ELF-1 (cell line): ENCODE measurements around the gene SYNJ2.
A peak's percentile ranks its signal among the peaks of the same experiment; 100 is the strongest.

ENCODE experiments used
- DNase-seq: peaks from one replicate; pipeline ENCODE4 v3.0.0-alpha.2; 2016; ENCODE audit warnings: low read depth, low spot score

The SYNJ2 gene

DNA sequence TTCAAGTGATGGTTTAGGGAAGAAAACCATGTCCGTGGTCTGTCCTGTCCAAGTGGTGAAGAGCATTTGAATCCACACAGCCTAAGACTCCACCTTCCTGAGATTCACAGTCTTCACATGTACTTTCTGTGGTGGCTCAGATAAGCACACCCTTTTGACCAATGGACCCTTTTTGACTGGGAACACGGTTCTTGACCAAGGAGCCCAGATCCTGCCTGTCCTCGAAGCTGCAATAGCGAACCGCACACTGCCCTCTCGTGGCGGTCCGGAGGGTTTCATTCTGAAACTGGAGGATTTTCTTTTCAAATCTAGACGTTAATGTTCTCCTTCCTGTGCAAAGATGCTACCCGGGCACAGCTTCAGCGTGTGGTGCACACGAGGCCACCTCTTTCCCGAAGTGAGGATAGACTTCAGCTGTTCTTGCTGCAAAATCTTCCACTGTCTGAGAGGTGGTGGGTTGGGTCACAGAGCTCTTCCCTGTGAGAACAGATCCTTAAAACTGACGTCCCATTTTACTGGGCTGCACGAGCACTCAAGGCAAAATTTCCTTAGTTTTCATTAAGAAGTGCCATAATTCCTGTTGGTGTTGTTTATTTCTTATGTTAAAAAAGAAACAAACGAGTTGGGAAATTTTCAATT lies 90.5 kb downstream of the SYNJ2 start:
- peak; percentile 80 for DNase-seq

DNA sequence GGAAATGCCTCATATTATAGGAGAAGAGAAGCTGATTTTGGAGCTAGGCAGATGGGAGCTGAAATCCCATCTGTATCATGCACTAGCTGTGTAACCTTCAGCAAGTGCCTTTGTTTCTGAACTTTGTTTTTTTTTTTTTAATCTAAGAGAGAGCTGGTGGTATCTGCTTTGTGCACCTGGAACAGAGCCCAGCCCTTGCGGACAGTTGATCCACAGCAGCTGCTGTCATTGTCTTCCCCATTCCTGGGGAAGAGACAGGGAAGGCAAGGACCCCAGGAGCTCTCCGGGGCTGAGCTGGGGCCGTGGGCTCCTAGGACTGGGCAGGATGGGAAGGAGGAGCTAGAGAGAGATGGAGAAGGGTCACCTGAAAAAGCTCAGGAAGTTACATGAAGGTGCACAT lies 92.1 kb downstream of the SYNJ2 start:
- no peak for DNase-seq

DNA sequence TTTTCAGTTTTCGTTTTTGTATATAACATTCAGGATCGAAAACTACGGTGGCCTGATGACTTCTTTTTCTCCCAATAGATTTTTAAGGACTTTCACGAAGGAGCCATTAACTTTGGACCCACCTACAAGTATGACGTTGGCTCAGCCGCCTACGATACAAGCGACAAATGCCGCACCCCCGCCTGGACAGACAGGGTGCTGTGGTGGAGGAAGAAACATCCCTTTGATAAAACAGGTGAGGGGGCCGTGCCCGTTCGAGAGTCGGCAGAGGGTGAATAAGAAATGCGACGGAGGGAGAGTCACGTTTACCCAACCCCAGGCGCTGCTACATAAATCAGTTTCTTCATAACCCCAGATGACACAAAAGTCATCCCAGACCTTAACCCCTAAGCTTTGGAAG lies 94.9 kb downstream of the SYNJ2 start:
- no peak for DNase-seq

DNA sequence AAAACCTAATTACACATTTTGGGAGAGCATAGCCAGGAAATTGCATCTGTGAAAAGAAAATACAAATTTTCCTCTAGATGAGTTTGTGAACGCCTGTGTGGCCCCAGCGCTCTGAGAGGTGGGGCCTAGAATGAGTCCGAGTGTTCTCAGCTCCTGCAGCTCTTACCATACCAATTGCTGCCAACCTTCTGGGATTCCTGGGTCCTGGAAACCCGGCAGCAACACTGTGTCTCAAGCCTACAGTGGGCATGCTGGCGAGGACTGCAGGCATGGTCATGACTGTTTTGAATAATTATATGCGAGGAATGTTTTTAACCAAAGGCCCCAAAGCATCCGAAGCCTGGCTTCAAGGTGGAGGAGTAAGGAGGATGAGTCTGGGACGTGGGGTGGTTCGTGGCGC lies 96.0 kb downstream of the SYNJ2 start:
- DNase-seq: no peak

DNA sequence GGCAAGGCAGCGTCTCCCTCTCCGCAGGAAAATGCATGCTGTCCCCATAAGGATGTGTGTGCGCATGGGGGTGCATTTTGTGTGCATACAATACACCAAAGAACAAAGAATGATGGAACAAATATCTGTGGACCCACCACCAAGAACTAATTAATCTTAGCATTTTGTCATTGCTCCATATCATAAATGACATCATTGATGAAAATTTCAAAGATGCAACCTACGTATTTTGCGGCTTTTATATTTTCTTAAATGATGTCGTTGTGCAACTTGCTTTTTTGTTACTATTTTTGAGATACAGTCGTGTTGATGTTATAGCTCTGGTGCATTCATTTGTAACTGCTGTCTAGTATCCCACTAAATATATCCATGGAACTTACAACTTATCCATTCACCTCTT lies 96.7 kb downstream of the SYNJ2 start:
- no peak for DNase-seq

DNA sequence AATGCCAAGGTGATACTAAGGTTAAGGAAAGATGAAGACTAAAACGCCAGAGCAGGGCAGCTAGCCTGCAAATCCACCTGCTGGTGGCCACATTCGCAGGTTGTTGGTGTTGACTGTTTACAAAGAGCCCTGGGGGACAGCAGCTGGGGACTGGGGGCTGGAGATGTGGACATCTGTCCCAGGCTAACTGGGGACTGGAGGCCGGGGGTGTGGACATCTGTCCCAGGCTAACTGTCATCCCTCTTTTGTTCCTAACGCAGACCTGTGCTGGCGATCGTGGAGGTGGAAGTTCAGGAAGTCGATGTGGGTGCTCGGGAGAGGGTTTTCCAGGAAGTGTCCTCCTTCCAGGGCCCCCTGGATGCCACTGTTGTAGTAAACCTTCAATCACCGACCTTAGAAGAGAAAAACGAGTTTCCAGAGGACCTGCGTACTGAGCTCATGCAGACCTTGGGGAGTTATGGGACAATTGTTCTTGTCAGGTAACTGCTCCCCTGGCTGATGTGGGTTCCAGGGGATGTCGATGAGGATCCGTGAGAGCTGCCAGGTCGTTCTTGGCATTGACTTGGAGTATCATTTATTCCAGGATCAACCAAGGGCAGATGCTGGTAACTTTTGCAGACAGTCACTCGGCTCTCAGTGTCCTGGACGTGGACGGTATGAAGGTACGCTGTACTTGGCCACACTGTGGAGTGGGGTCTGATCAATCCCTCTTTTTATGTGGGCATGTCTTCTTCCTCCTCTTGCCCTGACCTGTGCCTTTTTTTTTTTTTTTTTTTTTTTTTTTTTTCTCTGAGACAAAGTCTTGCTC lies 99.4 kb downstream of the SYNJ2 start:
- no peak for DNase-seq

DNA sequence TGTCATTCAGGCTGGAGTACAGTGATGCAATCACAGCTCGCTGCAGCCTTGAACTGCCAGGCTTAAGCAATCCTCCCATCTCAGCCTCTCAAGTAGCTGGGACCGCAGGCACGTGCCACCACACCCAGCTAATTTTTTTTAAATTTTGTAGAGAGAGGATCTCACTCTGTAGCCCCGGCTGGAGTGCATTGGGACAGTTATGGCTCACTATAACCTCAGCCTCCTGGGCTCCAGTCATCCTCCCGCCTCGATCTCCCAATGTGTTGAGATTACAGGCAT lies 99.9 kb downstream of the SYNJ2 start:
- DNase-seq: no peak

DNA sequence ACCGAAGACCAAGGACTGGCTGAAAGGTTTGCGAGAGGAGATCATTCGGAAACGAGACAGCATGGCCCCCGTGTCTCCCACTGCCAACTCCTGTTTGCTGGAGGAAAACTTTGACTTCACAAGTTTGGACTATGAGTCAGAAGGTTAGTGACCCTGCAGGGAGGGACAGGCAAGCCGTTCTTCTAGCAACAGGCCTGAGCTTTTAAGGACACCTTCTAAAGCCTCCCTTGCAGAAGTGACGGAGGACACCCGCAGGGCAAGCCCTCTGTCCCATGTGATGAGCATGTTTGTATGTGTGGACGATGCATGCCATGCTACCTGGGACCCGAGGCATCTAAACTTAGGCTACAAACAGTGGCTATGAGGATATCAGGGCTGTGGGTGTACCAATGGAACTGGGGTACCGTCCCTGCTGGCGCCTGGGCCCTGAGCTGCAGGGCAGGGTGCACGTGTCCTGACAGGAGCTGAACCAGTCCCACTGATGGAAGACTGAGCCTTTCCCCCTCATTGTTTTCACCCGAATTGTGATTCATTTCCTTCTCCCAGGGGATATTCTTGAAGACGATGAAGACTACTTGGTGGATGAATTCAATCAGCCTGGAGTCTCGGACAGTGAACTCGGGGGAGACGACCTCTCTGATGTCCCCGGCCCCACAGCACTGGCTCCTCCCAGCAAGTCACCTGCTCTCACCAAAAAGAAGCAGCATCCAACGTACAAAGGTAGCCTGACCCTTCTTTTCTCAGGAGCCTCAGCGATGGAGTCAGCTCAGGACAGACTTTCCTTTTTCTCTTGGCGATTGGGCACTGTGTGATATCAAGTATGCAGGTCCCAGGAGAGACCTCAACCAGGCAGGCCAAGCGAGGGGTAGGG lies 102.0 kb downstream of the SYNJ2 start:
- DNase-seq: no peak

DNA sequence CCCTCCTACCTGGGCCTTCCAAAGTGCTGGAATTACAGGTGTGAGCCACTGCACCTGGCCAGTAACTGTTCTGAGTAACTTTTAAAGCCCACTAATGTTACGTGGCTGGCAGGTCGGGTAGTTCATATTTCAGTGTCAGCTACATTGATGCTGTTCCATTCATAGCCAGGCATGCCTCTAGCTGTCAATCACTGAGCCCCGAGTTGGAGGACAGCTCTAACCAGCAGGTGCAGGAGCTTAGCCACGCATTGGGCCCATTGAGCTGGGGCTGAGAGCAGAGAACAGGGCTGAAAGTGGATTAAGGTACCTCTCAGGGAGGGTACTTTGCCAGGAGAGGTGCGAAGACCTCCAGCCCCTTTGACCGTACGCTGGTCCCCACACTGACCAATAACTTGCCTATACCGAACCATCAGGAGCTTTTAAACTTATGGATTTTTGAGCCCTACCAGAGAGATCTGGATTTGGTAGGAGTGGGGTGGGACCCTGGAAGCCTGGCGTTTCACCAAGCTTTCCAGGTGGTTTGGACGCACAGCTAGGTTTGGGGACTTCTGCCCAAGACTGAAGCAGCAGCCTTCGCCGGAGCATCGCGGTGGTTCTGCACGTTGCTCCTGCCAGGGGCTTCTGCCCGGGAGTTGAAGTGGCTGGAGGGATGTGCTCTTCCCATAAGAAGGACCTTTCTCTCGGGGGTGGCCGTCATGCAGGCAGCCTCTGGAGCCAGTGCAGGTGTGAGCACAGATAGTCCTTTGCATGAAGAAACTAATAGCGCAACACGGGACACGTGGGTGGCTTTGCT lies 103.8 kb downstream of the SYNJ2 start:
- no peak for DNase-seq

DNA sequence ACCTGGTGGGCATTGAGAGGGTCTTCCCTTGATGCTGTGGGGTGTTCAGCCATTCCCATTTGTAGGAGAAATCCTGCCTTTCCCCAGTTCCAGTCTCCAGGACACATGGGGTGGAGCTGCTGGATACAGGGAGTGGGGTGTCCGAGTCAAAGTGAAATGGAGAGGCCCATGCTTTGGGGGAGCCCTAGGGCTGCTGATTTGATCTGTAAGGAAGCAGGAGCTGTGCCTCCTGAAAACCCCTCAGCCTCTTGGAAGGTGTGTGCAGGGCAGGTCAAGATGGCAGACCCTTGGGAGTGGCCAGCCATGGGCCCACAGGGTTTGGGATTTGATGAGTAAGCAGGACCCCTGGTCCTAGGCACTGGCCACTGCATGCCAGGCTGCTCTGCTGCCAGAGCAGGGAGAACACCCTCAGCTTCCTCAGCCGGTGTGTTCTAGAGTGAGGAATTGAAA lies 104.4 kb downstream of the SYNJ2 start:
- DNase-seq: no peak

DNA sequence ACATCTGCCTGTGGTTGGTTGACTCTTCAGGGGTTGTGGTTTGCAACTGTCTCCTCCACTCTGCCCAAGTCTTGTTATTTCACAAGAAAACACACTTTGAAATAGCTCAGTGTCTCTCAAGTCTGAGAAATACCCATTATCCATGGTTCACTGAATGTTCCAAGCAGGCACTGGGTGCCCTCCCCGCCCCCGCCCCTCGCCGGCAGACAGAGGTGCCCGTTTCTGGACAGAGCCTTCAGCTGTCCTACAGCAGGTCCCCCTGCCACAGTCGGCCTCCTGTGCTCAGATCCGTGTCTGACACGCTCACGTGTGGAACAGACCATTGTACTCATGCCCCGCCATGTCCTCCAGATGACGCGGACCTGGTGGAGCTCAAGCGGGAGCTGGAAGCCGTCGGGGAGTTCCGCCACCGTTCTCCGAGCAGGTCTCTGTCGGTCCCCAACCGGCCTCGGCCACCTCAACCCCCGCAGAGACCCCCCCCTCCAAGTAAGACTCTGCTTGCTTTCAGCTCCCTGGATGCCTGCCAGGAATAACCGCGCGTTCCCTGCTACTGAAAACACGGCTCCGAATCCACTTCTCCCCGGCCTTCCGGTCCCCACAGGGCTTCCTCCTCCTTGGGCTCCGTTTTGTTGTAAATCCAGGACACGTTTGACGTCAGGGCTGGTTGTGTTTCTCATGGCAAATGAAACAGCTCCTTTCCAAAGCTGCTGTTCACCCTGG lies 105.0 kb downstream of the SYNJ2 start:
- DNase-seq: no peak

DNA sequence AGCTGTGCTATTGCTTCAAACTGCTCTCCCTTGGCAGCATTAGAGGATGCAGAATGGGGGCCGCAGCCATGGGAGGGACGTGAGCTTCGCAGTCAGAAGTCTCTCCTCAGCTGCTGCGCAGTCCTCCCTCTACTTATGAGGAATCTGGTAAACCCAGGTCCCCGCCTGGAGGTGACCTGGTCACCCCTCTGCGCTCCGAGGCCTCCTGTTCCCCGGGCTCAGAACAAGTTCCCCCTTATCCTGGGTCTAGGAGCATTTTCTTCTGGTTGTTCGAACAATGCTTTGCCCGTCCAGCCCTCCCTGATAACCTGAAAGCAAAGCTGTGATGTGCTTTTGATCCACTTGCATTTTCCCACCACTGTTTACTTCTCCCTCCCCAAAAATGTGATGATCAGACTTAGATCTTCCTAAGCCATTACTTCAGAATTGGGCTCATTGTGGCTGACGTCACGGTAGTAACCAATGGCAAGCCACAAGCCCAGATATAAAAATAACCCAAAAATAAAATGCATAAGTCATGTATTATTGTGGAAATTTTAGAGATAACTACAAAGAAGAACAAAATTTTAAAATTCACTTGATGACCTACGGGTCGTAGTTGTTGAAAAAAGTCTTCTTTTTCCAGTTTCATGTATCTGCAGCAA lies 105.7 kb downstream of the SYNJ2 start:
- no peak for DNase-seq

DNA sequence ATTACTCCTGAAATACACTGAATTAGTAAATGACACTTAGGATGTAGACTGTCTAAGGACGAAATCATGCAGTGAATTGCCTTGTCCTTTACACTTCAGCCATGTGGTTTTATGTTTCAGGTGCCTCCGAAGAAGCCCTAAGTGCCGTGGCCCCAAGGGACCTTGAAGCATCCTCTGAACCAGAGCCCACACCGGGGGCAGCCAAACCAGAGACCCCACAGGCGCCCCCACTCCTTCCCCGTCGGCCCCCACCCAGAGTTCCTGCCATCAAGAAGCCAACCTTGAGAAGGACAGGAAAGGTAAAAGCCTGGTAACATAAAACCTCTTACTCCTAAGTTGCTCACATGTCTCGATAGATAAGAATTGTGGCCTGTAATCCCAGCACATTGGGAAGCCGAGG lies 111.1 kb downstream of the SYNJ2 start:
- no peak for DNase-seq

DNA sequence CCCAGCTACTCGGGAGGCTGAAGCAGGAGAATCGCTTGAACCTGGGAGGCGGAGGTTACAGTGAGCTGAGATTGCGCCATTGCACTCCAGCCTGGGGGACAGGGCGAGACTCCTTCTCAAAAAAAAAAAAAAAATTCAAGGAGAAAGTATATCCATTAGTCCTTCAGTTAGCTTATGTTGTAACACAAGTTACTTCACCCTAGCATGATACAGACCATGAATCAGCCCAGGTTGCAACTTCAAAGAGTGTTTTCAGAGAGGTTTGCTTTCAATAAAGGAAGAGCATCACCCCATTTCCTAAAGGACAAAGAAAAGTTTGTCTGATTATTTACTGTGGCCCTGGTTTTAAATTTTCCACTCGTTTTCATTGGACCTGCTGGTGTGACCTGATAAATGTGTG lies 113.4 kb downstream of the SYNJ2 start:
- no peak for DNase-seq

DNA sequence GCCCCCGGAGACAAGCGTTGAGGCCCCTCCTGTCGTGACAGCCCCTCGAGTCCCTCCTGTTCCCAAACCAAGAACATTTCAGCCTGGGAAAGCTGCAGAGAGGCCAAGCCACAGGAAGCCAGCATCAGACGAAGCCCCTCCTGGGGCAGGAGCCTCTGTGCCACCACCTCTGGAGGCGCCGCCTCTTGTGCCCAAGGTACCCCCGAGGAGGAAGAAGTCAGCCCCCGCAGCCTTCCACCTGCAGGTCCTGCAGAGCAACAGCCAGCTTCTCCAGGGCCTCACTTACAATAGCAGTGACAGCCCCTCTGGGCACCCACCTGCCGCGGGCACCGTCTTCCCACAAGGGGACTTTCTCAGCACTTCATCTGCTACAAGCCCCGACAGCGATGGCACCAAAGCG lies 114.0 kb downstream of the SYNJ2 start:
- DNase-seq: no peak

DNA sequence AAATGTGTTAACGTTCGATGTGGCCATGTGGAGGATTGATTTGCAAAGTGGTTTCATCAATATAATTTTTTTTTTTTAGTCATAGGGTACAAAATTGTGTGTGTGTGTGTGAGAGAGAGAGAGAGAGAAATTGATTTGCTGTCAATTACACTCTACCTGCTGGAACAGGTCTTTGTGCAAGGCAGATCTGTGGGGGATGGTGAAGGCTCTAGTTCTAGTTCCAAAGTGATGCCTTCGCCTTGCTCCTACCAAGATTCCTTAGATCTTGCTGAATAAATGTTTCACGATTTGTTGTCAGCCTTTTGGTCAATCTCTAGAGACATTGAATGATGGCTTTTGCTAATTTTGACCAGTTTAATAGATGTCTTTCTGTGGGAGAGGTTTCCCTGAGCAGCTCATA lies 121.6 kb downstream of the SYNJ2 start:
- no peak for DNase-seq

DNA sequence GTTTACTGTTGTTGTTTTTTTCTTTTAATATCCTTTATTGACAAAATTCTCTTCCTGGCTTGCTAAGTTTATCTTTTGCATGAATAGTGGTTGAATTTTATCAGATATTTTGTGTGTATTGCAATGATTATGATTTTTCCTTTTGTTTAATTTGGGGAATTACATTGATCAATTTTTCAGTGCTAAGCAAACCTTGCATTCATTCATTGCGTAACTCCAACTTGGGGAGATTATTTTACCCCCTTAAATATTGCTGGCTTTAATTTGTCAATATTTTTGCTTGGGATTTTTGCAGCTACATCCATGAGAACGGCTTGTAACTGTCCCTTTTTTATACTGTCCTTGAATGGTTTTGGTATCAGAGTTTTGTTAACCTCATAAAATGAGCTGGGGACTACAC lies 123.0 kb downstream of the SYNJ2 start:
- no peak for DNase-seq

DNA sequence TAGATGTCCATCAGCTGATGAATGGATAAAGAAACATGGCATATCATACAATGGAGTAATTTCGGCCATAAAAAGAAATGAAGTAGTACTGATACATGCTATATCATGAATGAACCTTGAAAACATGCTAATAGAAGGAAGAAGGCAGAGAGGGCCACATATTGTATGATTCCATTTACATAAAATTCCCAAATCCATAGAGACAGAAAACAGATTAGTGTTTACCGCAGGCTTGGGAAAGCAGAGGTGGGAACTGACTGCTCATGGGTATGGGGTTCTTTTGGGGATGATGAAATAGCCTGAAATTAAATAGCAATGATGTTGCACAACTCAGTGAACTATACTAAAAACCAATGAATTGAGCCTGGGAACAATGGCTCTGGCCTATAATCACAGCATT lies 128.1 kb downstream of the SYNJ2 start:
- no peak for DNase-seq

DNA sequence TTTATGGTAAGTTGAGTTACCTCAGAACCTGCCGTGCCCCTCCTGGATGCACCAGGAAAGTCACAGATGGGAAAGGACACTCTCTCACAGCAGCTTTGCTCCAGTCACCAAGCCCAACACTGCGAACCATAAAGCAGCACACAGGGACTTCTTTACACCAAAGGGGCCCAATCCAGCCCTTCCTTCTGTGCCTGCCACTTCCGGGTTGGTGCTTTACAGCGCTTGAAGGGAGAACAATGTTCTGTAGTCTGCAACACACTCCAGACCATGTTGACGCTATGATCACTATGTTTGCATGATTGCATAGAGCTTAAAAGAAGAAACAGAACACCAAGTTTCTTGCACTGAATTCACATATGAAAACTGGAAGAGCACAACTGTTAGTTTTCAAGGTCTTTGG lies 129.3 kb downstream of the SYNJ2 start:
- DNase-seq: no peak

DNA sequence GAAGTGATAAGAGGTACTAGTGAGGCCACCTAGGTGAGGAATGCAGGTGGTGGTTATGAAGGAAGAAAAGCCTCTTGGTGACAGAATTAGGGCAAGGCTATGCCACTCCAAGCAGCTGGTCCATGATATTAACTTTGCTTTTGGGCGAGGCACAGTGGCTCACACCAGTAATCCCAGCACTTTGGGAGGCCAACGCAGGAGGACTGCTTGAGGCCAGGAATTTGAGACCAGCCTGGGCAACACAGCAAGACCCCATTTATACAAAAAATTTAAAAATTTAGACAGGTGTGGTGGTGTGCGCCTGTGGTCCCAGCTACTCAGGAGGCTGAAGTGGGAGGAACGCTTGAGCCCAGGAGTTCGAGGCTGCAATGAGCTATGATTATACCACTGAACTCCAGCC lies 130.3 kb downstream of the SYNJ2 start:
- no peak for DNase-seq

DNA sequence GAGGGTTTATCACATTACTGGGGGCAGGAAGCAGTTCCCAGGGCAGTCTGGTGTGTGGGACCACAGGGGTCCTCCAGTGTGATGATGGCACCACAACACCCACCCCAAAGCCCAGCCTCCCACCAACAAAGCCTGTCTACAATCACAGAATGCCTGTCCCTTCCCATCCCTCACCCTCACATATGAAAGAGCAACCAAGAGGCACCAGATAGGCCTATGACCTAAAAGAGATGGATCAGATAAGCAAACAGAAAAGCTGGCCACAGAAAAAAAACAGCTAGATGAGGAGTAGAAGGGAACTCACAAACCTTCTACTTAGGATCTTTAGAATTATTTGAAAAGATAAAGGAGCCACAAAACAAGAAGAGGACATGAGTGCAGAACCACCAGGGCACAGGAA lies 132.1 kb downstream of the SYNJ2 start:
- no peak for DNase-seq
